SW 1271 (cell line): ENCODE measurements around the gene ANGPTL2.

Experiments used
- DNase-seq, 2 experiments: peaks; one replicate each; lab custom pipeline; 2025; lab: John Stamatoyannopoulos, UW

ANGPTL2 gene

DNA sequence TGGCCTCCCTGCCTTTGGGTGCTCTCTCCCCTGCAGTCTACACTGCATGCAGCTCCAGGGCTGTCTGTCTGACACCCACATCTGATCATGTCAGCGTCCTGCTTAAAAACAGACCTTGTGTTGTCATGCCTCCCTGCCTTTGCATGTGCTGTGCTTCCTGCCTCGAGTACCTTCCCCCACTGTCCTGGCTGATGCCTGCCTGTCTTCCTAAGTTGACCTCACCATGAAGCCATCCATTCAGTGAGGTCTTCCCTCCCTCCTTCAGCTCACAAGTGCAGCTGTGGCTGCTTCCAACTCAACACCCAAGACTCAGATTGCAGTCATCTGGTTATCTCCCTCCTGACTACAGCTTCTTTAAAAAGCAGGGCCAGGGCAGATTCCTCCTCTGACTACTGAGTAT lies 5.5 kb downstream of the ANGPTL2 start:
- DNase-seq, result no peak

DNA sequence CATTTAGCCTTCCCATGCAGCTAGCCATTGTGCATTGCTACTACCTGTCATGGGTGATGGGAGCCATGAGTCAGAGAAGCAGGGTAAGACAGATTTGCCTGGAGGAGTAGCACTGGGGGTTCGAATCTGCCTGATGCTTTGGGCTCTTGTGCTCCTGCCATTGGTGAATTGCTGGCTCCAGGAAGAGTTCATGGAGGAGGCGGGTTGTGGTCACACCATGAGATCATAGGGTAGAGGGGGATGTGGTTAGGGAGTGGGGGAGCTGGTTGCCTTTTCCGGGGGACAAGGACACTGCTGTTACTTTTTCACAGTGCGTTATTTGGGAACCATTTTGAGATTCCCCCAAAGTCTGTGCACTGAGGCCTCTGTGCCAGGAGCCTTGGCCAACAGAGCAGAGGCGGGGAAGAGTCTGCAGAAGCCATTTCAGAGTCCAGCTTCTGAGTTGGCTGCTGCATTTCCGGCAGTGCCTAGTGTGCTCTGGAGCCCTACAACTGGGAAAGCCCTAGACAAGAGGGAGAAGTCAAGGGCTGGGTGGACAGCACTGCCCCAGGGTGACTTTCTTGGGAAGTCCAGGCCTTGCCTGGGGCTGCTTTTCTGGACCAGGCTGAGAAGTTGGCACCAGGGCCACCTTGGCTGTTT lies 6.2 kb downstream of the ANGPTL2 start:
- no peak for DNase-seq

GRCh38 chr9:127114606-127115005 lies 7.8 kb downstream of the ANGPTL2 start:
- no peak for DNase-seq

- no peak for DNase-seq
Observed at GRCh38 chr9:127113191-127113972, 9.1 kb downstream of the ANGPTL2 start.

DNA sequence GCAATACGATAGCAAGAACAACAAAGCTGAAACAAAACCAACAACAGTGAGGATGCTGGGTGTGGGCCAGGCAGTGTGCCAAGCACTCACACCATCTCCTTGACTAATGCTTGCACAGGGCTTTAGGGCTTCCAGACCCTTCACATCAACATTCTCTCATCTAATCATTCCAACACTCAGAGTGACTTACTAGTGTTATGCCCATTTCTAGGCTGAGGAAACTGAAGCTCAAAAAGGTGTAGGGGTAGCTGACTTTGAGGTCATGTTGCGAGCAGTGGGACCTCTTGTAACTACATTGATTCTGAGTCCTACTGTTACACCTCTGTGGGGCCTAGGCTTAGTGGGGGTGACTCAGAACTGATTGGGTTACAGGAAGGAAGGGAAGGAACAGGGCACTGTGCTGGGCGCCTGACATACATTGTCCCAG lies 9.7 kb downstream of the ANGPTL2 start:
- DNase-seq, result no peak

DNA sequence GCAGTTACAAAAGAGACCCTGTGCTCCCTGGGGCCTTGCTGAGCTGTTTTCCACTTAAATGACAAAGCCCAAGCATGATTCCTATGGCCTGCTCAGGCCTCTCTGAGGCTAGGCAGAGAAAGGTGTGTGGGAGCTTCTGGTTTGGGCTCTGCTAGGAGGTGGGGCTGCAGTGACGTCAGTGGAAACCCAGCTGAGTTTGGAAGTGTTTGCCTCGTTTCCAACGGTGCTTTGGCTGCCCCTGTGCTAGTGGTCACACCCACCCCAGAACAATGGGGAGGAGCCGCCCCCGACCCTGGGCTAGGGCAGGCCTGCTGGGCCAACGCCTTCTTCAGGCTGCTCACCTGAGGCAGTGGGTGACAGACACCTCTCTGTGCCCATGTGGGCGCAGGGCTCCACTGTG lies 10.4 kb downstream of the ANGPTL2 start:
- DNase-seq, result no peak

DNA sequence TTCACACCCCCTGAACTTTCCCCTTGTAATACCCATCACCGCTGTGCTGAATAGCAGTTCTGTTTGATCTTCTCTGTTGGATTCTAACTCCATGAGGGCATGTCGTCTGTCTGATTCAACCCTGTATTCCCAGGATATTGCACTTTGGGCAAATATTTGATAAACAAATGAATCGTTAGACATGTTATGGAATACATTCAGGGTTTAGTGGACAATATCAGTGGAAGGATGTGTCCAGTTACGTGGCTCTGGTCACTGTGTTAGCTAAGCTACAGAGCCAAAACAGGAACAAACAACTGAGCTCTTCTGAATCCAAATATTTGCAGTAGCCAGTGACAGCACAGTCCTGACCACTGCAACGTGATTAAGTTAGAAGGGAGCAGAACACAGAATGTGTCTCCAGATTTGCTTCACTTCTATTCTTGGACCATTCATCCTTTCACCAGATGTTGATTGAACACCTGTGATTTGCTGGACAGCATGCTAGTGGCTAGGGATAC lies 13.2 kb downstream of the ANGPTL2 start:
- no peak for DNase-seq

DNA sequence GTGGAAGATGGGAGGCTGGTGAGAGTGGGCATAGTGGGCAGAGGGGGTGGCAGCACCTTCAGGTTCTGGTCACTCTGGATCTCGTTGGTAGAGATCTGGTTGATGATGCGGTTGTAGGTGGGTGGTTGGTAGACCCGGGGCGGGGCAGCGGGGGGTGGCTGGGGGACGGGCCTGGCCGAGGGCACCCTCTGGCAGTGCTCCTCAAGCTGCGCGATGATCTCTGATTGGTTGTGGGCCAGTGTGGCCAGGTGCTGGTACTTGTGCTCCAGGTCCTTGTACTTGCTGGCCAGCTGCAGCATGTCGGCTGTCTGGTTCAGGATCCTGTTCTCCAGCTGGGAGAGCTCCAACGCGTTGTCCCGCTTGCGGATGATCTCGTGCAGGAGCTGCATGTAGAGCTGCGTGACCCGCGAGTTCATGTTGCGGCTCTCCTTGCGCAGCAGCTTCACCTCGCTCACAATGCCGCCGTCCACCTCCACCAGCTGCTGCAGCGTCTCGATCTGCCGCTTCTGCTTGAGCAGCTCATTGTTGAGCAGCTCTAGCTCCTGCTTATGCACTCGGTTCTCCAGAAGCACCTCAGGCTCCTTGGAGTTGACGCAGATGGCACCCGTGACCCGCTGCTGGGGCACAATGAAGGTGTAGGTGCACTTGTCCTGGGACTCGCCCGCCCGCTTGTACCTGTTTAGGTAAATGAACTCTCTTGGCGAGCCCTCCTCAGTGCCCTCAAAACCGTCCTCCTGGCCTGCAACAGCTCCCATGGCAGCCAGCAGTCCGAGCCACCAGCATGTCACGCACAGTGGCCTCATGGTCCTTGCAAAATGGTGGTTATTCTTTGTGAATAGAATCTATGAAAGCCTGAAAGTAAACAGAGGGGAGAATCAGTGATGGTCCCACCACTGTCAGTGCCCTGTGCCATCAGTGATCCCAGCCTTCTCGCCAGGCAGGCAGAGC lies 14.2 kb downstream of the ANGPTL2 start:
- DNase-seq, result no peak

GRCh38 chr9:127107171-127107928 lies 15.1 kb downstream of the ANGPTL2 start:
- DNase-seq, result no peak

GRCh38 chr9:127106466-127106855 lies 16.0 kb downstream of the ANGPTL2 start:
- no peak for DNase-seq

DNA sequence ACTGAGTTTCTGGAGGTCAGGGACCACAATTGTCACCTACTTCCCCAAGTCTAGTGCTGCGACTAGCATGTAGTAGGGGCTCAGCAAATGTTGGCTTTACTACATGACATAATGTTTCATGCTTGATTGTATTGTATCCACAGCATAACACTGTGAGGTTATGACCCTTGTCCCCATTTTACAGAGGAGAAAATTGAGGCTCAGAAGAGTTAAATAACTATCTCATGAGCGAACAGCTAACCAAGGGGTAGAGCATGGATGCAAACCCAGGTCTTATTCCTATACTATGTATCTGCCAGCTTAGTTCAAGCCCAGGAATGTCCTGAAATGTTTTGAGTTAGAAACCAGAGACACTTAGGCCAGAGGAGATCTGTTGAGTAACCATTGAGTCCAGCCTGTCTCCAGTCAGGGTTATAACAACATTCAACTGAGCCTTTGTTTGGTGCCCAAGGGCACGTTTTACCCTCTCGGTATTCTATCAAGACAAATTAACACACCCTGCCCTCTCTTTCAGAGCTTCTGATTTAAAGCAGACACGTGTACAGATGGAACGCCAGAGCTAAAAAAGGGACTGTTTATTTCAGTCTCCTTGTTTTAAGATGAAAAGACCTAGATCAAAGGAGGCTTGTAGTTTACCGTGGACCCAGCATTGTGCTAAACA lies 16.5 kb downstream of the ANGPTL2 start:
- no peak for DNase-seq

DNA sequence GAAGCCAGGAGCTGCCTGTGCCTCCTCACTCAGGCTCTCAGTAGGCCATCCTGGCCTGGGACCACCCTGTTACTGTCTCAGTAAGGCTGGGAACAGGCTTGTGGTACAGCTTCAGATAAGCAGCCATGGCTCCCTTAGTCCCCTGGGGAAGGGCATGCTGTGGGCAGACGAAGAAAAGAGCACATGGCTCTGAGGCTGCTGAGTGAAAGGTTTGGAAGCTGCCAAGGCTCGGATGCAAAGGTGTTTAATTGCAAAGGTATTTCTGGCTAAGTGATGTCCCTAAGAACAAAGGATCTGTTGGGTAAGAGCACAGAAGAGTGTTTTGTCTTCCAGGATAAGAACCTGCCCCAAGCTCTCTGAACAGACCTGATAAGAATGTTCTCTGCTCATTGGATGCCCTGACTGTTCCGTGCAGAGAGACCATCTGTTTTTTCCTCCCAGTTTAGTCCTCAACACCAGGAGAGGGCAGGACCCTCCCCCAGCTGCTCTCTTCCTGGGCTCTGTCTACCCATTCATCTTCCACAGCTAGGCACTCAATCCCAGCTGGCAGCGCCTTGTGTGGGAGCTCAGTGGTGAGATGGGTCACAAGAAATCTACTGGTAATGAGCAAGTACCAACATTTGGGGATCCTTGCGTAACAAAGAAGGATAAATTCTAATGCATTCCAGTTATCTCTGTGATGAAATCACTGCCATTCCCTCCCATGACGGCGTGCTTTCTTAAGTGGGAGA lies 17.7 kb downstream of the ANGPTL2 start:
- DNase-seq, result no peak

- no peak for DNase-seq
Observed at GRCh38 chr9:127102788-127103187, 19.6 kb downstream of the ANGPTL2 start.

- DNase-seq, result no peak
Observed at GRCh38 chr9:127102176-127102575, 20.3 kb downstream of the ANGPTL2 start.

DNA sequence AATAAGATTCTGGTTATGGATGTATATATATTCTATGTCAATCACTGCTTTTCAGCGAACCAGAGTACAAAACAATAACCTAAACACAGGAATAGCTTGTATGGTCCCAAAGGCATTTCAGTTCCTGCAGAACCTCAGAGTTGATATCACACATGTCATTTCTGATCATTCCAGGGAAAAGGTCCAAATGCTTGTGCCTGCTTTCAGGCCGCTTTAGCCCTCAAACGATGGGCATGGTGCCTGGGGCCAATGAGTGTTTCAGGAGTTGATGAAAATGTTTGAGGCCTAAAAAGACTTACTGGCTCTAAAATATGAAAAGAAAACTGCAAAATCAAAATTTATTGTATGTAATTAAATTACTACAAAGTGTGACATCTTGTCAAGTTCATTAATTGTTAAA lies 22.8 kb downstream of the ANGPTL2 start:
- DNase-seq, result no peak

DNA sequence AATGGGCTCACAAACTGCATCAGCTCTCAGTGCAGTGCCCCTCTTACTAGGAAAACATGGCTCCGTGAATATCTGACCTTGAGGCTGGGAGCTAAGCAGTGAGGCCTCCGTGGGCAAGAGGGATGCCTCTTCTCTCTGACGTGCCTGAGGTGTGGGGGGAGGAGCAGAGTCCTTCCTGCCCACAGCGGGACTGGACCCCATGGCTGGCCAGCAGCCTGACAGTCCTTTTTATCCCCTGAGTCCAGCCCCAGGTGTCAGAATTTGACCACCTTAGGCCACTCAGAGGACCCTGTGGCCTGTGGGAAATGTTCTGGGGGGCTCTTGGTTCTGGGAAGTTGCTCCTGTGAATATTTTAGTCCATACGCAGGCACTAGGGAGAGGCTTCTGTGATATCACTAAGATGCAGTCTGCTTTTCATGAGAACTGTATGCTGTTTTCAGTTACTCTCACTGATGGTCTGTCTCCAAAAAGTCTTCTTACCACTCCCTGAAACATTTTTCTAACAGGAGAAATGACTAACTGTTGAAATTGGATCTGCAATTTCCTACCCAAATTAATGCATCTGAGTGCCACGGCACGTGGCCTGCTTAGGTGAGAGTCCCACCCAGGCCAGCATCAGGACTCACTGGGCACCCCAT lies 23.4 kb downstream of the ANGPTL2 start:
- DNase-seq, result no peak

- no peak for DNase-seq
Observed at GRCh38 chr9:127097683-127098082, 24.8 kb downstream of the ANGPTL2 start.

DNA sequence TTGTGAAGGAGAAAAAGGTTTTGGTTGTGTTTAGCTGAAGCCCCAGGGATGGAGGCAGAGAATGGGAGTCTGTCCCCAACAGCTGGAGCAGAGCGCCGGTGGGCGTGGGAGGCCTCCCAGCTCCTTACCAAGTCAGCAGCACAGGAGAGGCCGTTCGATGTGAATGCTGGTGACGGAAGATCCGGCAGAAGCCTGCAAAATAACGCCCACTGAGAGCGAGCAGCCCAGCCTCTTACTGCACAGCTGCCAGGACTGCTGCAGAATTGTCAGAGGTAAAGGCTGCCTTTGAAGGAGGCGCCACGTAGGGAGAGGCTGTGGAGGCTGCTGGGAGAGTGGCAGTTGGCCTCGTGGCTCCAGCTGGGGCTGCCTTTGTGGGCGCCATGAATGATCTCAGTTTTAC lies 26.2 kb downstream of the ANGPTL2 start:
- DNase-seq, result no peak

DNA sequence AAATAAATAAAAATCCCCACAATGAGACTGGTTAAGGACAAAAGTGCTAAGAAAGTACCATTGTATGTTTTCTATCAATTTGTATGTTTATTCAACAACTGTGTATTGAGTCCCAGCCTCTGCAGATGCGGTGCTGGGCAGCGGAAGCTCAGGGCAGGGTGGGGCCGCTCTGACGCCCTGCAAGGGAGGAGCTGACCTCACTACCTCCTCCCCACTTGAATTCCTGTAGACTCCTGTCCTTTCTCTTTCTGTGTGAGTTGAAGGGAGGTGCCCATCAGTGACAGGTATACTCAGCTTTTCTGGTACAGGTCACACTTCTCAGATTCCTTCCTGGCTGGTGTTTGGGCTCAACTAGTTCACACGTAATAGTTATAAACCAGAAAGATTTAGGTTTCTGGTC lies 27.0 kb downstream of the ANGPTL2 start:
- DNase-seq, result no peak
